ENCODE results near the gene KIAA1328.
"Not testable (repeated sequence)": the region's sequence is repeated elsewhere in the genome, so short reads cannot be mapped to it uniquely, and the experiment has no call there.

Gene KIAA1328

DNA sequence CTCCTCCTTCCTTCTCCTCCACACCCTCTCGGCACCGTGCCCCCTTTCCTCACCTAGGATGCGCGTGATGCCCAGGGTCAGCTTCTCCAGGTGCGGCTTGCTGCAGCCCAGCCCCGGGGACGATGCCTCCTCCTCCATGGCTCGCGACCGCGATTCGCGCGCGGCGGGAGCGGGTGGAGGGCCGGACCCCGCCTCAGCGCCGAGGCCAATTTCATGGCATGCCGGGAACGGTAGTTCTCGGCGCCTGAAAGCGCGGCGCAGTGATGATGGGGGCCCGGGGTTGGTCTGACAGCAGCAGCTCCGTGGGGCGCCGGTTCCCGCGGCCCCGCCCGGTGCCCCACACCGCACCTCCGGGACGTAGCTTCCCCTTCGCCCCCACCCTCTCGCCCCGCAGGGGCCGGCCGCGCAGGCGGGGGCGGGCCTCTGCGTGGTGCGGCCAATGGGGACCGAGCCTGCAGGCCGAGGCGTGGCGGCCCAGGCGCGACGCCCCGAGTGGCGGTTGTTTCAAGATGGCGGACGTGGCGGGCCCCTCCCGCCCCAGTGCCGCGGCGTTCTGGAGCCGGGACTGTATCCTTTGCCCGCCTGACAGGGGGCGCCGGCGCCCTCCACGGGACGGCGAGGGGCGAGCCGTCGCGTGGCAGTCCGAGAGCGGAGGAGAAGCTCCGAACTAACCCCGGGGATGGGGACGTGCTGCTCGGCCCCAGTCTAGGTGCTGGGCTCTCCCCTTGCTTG, at the start of gene KIAA1328, which contains the start of gene TPGS2:
Gene KIAA1328 (plus strand): TSS at position 498 of the 732 bp plus-strand sequence. CDS start 12 bp downstream, at position 510.
Gene TPGS2 (minus strand): TSS at position 373 of the 732 bp plus-strand sequence. CDS start 235 bp downstream, at position 138.
- in situ Hi-C loops (cut with HindIII; ENCODE audit: low sequenced_read_pairs) = no loop called here

DNA sequence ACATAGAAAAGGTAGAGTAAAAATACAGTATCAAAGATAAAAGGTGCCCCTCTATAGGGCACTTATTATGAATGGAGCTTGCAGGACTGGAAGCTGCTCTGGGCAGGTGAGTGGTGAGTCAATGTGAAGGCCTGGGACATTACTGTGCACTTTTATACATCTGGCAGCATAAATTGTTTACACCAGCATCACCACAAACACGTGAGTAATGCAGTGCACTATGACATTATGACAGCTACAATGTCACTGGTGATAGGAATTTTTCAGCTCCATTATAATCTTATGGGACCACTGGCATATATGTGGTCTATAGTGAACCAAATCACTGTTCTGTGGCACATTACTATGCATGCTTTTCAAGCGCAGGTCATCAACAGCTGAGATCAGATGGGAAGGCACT, 48.2 kb upstream of the KIAA1328 start:
- in situ Hi-C loops (cut with HindIII; ENCODE audit: low sequenced_read_pairs) = no loop called here

DNA sequence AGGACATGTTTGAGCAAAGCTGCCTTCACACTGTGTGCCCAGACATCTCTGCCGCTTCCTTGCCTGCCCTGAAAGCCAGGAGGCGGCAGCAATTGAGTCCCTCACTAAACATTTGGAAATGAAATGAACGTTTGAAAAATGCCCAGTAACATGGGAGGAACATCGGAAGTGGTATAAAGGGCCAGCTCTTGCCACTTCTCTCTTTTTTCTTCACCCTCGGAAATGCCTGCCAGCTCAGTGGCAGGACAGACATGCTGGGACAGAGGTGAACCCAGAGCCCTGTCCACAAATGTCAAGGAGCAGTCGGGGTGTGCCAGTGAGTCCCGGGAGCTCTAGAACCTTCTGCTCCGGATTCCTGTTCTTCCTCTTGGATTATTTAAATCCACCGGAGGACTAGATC, 46.2 kb upstream of the KIAA1328 start:
- in situ Hi-C loops (cut with HindIII; ENCODE audit: low sequenced_read_pairs) = no loop called here

DNA sequence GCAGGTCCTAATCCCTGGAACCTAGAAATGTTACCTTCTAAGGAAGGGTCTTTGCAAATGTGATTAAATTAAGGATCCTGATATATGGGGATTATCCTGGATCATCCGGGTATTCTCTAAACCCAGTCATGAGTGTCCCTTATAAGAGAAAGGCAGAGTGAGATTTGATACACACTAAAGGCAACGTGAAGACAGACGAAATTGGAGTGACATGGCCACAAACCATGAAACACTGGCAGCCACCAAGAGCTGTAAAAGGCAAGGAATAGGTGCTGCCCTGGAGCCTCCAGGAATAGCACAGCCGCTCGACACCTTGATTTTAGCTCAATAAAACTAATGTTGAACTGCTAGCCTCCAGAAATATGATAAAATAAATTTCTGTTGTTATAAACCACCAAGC, 45.1 kb upstream of the KIAA1328 start:
- in situ Hi-C loops (cut with HindIII; ENCODE audit: low sequenced_read_pairs) = no loop called here

DNA sequence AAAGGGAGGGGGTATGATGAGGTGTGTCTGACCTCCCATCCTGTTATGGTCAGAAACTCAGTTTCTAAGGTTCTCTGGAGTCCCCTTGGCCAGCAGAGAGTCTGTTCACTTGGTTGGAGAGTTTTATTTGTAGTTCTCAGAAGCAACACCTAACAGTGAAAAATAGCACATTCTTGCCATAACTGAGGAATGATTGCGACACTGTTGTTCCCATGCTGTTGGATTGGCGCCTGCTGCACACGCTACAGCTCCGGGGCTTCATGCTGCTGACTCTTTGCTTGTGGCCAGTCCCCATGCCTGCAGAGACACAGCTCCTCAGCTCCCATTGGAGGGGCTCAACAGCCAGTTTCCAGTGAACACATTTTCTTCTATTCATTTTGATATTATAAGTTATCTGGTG, 42.2 kb upstream of the KIAA1328 start:
- in situ Hi-C loops (cut with HindIII; ENCODE audit: low sequenced_read_pairs) = no loop called here

DNA sequence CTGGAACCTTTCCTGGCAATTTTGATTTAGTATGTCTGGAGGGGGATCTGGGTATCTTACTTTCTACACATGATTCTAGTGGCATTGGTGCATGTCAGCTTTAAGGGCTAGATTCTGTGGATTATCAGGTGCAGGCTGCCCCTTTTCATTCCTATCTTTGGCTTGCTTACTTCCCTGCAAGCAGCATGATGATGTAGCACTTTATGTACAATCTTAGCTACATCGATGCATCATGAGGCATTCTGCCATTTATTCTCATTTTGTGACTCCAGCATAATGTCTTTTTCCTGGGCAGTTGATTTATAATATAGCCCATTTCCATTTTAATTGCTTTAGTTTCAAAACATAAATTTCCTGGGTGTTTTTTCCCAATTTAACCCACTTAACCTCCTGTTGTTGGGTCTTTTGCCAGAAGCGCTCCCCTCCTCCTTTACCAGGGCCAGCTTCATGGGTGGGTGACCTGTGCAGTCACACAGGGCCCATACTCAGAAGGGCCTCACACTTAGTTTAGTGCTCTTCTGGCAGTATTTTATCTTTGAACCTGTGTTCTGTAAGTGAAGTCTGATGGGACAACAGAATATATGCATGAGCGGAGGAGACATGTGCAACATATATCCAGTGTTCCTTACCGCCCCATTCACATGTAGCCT, 36.2 kb upstream of the KIAA1328 start:
- in situ Hi-C loops (cut with HindIII; ENCODE audit: low sequenced_read_pairs) = no loop called here

DNA sequence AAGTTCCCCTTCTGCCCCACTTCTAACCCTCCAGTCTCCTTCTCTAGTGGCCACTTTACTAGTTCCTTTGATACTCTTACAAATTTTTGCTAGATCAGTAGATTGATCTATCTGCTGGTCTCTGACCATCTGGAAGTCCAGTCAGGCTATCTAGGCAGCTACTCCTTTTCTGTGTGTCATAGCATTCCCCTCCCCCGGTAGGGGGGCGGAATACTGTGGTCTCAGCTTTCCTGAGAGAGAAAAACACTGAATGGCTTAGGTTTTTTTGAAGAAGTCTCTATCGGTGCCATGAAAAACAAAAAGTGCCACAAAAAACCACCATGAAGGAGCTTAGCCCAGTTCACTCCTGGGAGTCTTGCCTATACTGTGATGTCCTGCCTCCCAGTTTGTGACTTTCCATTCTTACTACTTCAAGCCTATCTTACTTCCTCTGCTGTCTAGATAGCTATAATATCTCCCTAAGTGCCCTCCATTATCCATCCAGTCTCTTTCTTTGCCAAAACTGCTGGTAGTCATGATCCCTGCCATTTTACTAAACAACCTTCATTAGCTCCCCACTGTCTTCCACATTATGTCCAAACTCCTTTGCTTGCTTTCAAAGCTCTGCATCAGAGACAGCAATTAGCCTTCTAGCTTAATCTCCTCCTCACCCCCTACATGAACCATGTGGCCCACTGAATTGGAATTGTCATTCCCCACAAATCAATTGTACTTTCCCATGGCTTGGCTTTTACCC, 30.0 kb upstream of the KIAA1328 start:
- in situ Hi-C loops (cut with HindIII; ENCODE audit: low sequenced_read_pairs) = no loop called here

DNA sequence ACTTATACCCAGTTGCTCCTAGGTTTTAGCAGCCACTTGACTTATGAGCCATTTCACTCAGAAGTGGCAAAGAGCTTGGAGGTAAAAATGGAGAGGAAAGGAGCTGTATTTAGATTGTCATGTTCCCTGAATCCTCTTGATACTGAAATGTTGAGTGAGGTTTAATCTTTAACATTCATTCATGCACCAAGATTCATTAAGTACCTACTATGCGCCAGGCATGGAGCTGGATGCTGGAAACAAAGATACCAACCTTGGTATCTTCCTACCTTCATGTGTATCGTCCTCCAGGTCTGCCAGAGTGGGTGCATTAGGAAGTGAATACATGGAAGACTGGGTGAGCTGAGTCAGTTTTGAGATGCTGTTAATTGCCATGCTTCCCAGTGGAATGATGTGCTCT, 23.8 kb upstream of the KIAA1328 start:
- in situ Hi-C loops (cut with HindIII; ENCODE audit: low sequenced_read_pairs) = no loop called here

DNA sequence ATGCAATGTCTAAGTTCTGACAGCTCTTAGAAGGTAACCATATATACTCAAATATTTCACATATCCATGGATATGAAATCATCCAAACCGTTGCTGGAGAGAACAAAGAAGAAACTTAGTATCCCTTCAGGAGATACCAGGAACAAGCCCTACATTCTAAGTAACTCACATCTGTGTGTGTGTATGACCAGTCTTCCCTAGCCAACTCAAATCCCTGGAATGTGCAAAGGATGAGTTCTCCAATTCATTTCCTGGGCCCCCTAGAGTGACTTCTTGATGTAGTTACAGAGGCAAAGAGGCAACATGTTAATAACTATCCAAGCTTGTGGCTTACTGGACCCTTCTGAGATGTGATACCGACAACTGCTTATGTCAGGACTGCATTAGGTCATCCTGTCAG, 20.2 kb upstream of the KIAA1328 start:
- in situ Hi-C loops (cut with HindIII; ENCODE audit: low sequenced_read_pairs) = no loop called here

DNA sequence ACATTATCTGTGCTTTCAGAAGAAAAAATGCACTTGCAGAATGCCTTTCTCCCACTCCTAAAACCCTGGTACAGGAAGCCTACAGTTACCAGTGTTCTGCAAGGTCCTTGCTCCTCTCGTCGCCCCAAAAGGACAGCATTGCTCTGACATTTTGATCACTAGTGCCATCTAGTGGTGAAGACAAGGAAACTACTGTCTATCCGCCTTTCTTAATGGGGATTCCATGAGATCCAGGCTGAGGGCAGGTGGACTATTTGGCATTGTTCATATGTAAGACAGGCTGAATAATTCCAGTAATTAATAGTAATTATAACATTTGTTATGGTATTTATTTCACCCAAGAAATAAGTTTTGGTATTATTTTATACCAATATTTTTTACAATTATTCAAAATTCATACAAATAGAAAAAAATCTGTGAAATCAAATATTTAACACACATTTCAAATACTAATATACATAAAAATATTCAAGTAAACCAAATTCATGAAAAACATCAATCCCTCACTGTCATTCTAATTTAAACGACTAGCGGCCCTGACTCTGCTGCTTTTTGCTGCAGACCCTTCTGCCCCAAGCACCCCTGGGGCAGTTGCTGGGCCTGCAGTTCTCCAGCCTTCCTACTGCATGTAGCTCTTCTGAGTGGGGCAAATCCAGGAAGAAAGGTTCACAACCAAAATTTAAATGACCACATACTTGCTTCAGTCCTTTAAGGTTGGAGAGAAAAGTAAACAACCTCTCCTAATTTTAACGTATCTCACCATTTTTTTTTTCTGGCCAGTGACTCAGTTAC, 19.1 kb upstream of the KIAA1328 start:
- in situ Hi-C loops (cut with HindIII; ENCODE audit: low sequenced_read_pairs) = no loop called here

DNA sequence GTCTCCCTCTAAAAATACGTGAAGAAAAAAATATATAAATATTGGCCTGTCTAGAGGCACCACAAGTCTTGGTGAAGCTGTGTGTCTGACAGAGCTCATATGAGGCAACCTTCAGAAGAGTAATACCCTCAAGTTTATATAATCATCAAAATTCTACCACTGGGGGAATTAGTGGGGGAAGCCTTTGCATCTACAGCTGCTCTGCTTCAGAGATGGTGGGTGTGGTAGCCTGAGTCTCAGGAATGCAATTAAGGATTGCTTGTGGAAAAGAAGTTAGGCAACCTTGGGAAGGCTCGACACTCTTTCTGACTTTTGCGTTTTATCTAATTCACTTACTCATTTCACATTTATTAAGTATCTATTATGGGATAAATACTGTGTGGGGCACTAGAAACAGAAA, 17.5 kb upstream of the KIAA1328 start:
- in situ Hi-C loops (cut with HindIII; ENCODE audit: low sequenced_read_pairs) = no loop called here

DNA sequence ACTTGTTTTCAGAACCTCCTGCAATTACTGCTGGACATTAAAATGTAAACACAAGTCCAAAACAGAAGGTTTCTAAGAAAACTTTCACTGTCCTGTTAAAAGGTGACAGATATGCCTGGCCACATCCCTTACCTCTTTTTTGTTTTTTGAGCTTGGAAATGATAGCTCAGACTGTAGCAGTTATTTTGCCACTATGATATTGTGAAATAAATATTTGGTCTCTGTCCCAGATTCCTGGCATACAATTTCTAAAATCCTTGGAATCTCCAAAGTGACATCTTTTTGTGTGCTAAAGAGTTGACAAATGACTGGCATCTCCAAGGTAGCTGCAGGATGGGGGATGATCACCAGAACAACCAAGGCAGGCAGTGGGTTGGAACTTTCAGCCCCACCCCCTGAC, 17.0 kb upstream of the KIAA1328 start:
- in situ Hi-C loops (cut with HindIII; ENCODE audit: low sequenced_read_pairs) = no loop called here

DNA sequence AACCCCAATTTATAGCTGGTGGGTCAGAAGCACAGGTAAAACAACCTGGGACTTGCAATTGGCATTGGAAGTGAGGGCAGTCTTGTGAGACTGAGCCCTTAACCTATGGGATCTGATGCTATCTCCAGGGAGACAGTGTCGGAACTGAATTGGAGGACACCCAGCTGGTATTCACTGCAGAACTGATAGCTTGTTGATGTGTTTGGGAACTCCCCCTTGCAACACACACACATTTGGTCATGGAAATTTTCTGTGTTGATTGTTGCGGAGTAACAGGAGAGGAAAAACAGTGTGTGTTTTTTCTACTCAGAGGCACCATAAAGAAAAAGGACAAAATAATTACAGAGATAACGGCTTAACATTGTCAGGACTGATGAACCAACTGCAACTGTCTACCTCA, 16.2 kb upstream of the KIAA1328 start:
- in situ Hi-C loops (cut with HindIII; ENCODE audit: low sequenced_read_pairs) = no loop called here

DNA sequence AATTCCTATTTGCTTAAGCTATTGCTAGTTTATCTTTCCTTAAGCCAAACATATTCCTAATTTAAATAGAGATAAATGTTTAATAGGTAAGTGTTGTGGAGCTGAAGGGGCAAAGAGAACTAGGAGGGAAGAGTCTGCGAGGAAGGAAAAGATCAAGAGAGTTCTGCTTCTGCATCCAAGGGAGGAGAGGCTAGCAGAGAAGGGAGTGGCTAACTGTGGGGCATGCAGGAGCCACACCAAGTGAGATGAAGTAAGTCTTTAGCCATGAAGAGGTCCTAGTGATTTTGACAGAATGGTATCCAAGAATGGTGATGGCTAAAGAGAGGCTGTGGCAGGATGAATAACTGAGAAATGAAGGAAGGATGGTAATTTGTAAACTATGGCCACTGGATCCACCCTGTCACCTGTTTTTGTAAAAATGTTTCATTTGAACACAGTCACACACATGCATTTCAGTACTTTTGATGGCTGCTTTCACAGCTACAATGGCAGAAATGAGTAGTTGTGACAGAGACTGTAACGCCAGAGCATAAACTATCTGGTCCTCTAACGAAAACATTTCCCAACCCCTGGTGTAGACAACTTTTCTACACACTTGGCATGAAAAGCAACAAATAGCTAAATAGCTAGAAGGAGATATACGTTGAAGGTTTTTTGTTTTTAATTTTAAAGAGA, 15.7 kb upstream of the KIAA1328 start:
- in situ Hi-C loops (cut with HindIII; ENCODE audit: low sequenced_read_pairs) = no loop called here

DNA sequence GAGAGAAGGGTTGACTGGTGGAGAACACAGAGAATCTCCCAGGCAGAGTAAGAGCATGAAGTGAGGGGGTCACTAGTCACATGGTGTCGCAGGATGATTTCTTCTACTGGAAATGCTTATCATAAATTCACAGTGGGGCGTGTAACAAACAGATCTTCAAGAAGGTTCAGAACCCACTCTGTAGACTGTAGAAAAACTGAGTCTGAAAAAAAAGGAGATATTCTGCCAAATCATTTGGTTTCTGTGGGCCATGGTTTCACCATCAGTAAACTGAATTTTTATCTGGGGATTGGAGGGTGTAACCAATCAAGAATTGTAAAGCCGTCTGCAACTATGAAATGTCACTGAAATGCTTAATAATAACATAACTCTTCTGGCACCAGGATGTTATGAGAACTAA, 15.1 kb upstream of the KIAA1328 start:
- in situ Hi-C loops (cut with HindIII; ENCODE audit: low sequenced_read_pairs) = no loop called here

DNA sequence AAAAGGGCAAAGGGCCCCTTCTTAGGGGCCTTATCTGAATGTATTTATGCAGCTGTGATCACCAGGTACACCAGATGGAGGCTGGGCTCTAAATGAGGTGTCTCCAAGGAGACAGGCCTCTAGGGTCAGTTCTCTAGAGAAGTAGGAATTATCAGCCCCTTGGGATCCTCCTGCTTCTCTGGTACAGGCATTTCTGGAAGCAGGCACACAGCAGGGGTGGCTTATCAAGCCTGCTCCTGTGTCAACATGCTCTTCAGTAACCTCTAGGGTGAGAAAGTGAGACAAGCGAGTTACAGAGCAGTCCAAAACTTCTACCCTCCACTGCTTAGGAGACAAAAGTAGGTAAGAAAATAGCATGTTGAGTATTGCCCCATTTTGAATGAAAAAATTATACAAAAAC, 13.9 kb upstream of the KIAA1328 start:
- in situ Hi-C loops (cut with HindIII; ENCODE audit: low sequenced_read_pairs) = no loop called here

DNA sequence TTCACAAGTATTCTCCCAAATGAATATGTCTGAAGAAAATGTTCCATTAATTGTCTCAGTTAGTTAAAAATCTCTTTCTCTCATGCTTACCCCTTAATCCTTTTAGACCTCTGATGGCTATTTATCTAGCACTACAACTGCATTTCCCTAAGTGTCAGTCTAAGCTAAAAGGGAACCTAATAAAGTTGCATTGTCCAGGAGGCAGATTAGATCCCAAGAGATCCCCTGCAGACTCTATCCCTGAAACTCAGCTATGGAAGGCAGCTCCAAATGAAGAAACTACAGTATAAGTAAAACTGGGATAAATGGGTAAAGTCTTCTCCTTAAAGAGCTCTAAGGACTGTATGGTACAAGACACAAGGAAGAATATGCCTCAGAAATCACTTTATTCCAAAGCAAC, 12.8 kb upstream of the KIAA1328 start:
- in situ Hi-C loops (cut with HindIII; ENCODE audit: low sequenced_read_pairs) = not testable (repeated sequence)

DNA sequence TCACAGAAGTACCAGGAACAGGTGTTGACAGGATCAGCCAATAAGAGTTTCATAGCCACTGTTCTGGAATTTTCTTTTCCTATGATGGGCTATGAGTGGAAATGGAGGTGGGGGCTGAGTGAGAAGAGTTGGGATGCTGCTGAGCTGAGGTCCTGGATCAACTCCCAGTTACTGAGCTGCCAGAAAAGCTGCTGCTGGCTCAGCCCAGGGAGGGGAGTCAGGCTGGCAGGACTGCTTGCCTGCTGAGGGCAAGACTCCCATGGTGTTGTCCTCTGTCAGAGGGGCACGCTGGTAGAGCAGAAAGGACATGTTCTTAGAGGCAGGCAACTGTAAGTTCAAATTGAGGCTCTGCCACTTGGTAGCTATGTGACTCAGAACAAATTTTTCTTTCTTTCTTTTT, 11.9 kb upstream of the KIAA1328 start:
- in situ Hi-C loops (cut with HindIII; ENCODE audit: low sequenced_read_pairs) = no loop called here

DNA sequence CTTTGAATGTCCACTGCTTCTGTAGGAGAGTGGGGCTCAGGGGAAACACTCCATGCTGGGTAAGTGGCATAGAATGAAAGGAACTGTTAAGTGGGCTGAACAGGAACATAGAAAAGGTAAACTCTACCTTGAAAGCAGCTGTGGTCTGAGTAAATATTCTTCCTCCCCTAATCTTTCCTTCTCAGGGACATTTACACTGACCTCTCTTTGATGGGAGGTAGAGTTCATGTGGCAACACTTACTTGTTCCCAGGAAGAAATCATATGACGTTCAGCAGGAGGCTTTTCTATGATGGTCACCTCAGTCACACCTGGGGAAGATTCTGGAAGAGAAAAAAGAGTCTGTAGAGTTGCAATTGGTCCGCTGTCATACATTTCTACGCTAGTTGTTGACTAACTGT, 10.3 kb upstream of the KIAA1328 start:
- in situ Hi-C loops (cut with HindIII; ENCODE audit: low sequenced_read_pairs) = no loop called here

DNA sequence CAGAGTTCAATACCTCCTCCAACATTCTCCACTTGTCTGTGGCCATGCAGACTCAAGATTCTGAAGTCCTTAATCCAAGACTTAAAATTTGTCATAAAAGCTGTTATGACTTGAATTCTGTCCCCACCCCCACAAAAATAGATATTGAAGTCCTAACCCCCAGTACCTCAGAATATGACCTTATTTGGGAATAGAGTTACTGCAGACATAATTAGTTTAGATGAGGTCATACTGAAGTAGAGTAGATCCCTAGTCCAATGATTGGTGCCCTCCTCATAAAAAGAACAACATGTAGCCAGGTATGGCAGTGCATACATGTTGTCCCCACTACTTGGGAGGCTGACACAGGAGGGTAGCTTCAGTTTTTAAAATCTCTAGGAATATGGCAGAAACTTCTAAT, 9.3 kb upstream of the KIAA1328 start:
- in situ Hi-C loops (cut with HindIII; ENCODE audit: low sequenced_read_pairs) = no loop called here

DNA sequence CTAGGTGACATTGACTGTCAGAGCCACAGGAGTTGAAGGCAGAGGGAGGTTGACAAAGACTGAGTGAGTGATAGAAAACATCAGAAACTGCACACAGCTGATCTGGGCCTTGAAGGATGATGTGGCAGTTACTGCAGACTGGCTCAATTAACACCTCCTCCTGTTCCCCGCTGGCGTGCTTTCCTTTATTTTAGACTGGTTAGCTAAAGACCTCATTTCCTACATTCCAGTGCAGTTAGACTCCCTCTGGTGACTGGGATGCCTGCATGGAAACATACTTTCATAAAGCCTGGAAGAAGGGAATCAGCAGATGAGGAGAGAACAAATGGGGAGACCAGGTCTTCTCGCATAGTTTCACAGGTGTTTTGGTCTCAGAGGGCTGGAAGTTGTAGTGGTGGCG, 7.2 kb upstream of the KIAA1328 start:
- in situ Hi-C loops (cut with HindIII; ENCODE audit: low sequenced_read_pairs) = no loop called here
